Ramos (cell line): ENCODE data around the gene NHSL2.
"Not testable (repeated sequence)": the region's sequence is repeated elsewhere in the genome, so short reads cannot be mapped to it uniquely, and the experiment has no call there.

Source experiments
- in situ Hi-C: fragments of 300-500 bp; cut with MboI; formaldehyde crosslinking; loops from one replicate; pipeline ENCODE4 v1.14.3; 2022; ENCODE audit warnings: low sequenced_read_pairs; ENCODE audit not compliant: unreplicated experiment

The NHSL2 gene

DNA sequence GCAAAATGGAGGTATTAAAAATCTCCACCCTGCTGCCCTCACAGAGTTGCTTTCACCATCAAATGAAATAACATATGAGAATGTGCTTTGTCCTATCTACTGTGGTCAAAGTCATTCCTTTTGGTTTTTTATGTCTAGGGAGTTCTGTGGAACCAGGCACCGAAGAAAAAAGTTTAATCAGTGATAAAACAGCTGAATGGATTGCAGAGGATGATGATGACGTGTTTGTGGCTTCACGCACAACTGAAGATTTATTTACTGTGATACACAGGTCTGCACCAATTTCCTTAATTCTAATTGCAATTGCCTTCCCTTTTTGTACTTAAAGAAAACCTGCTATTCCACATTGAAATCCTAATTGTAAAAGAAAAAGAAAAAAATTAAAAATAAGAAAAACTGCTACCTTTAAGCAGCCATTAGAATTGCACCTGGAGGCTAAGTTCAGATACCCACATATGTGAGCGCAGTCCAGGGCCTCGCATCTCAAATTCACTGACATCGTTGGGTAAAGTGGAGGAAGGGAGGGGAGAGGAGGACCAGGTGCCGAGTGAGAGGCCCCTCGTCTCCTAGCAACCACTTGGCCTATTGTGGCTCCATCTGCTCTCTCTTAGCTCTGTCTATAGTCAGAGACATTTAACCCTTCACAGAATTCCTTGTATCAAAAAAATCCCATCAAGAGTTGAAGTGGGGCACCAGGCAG is 231.6 kb downstream of the NHSL2 start:
- in situ Hi-C loops, result no loop called here

DNA sequence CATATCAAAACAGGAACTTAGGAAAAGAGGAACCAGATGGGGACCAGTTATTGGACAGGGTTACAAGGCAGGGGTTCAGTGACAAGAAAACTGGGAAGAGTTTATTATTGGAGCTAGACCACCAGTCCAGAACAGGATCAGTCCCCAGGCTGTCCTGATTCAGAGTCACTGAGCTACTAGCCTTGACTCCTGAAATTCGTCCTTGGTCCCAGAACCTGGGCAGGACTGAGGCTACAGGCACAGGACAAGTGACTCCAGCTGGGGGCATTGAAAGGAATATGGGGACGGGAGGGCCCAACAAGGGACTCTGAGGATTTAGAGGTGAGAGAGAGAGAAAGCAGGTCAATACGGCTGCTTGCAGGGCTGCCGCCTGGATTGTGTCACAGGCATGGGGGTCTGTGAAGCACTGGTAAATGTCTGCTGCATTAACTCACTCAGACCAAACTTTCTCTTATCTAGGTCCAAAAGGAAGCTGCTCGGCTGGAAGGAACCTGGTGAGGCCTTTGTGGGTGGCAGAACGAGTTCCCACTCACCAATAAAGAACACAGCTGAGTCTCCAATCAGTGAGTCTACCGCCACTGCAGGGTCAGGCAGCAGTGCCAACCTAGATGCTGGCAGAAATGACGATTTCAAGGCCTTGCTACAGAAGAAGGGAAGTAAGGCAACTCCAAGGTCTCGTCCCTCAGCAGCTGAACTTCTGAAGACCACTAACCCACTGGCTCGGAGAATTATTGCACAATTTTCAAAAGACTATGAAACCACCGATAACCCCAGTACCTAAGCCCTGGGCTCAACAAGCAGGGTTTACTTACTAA is 232.4 kb downstream of the NHSL2 start:
- in situ Hi-C loops, result no loop called here

DNA sequence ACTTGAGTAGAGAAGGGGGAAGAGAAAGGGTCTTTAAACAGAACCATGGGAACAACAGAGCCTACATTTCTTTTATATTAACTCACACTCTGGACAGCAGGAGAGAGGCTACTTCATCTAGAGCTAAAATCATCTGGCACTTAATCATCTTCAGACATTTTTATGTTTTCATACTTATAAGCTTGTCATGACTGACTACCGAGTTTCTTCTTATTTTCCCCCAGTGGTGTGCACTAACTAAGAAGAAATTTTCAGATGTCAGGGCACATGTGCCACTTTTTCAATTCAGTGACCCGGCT is 232.9 kb downstream of the NHSL2 start:
- in situ Hi-C loops, result no loop called here

DNA sequence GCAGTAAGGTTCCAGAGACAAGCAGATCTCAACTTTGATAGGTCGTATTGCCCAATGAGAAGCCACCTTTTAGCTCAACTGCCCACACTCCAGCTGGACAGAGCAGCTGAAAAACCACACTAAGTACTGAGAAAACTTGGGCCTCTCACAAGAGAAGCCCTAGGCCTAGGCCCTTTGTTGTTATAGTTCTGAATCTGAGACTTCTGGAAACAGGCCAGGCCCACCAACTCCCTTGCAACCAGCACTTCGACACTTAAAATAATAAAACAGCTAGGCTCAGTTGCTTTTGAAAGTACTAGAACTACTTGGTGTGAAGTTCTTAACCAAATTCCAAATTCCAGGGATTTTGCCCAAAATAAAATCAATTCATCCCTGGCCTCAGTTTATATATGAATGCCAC is 234.5 kb downstream of the NHSL2 start:
- in situ Hi-C loops, result no loop called here

DNA sequence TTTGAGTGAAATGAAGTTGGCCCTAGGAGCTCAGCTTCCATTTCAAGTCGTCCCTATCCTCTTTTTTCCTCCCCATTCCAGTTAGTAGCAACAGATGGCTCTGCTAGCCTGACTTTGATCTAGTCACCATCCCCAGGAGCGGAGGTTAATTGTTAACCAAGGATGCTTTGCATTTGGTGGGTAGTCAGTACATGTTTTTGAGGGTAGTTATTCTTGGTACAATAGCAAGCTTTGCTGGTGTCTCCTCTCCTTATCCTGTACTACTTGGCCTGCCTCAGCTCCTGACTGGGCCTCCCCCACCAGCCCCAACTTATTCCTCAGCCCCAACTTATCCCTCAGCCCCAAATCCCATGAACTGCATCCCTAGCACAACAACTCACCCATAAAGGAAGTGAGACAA is 235.9 kb downstream of the NHSL2 start:
- in situ Hi-C loops, result no loop called here

DNA sequence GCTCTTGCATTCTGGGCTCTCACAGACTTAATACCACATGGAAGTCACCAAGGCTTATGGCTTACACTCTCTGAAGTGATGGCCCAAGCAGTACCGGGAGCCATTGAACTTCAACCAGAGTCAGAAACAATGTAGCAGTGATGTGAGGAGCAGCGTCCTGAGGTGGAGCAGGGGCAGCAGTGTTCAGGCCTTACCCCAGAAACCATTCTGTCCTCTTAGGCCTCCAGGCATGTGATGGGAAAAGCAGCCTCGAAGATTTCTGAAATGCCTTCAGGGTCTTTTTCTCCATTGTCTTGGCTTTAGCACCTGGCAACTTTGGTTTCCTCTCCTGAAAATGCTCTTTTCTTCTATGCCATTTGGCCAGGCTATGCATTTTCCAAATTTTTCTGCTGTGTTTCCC is 248.1 kb downstream of the NHSL2 start:
- in situ Hi-C loops, result no loop called here

DNA sequence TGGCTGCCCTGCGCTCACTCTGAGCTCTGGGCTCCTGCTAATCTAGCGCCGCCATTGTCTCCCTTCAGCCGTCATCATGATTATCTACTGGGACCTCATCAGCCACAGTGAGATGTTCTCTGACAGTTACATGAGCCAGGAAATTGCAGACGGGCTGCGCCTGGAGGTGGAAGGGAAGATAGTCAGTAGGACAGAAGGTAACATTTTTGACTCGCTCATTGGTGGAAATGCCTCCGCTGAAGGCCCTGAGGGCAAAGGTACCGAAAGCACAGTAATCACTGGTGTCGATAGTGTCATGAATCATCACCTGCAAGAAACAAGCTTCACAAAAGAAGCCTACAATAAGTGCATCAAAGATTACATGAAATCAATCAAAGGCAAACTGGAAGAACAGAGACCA is 249.1 kb downstream of the NHSL2 start:
- in situ Hi-C loops, result no loop called here

DNA sequence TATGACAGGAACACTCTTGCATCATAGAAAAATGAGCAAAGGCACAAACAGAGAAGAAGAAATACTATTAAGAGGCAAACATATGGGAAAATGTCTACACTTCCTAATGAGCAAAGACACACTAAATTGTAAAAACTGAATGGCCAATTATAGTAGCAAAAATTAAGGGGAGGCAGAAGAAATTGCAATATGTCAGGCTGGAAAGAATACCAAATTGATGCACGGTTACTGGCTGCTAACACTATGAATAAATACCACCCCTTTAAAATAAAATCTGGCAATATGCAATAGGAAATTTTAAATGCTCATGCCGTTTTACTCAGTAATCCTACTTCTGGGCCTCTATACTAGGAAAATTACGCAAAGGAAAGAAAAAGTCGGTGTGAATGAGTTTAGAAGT is 254.9 kb downstream of the NHSL2 start:
- in situ Hi-C loops, result no loop called here

DNA sequence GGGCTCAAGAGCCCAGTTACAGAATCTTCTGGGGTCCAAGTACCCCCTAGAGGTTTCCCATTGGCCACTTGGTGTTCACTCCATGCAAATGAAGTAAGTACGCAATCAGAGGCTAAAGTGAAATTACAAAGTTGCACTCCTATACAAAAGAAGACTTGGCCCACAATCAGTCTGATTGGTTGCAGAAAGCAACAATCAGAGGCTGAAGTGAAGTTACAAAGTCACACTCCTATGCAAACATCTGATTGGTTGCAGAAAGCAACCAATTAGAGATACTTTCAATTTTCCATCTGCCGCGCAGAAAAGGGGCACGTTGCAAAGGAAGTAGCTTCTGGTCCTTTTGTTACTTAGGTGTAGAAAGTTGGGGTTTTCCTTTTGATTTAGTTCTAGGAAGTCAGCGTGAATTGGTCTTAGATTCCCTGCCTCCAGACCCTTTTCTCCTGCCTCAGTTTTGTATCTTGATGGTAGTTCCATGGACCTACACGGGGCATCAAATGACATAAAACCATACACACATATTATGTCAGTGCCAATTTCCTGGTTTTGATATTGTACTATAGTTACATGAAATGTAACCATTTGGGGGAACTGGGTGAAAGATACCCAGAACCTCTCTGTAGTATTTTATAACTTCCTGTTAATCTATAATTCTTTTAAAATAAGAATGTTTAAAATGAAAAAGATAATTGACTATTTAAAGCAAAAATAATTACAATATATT is 258.5 kb downstream of the NHSL2 start:
- in situ Hi-C loops, result no loop called here

DNA sequence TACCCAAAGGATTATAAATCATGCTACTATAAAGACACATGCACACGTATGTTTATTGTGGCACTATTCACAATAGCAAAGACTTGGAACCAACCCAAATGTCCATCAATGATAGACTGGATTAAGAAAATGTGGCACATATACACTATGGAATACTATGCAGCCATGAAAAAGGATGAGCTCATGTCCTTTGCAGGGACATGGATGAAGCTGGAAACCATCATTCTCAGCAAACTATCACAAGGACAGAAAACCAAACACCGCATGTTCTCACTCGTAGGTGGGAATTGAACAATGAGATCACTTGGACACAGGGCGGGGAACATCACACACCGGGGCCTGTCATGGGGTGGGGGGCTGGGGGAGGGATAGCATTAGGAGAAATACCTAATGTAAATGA is 265.6 kb downstream of the NHSL2 start:
- in situ Hi-C loops, result not testable (repeated sequence)

DNA sequence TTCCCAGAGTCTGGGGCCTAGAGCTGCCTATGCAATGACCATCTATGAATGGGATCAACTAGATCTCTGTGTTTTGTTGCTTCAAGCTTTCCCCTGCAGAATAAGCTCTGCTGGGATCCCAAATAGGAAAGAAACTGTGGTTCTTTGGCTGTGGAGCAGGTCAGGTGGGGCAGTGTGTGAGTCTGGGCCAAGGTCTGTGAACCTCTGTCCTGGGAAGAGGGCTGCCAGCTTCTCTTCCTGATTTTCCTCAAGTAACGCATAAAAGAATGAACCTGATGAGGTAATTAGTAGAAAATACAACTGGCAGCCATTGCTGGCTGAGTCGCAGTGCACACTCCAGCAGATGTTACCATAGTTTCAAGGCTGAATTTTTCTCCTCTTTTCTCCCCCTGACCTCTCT is 266.3 kb downstream of the NHSL2 start:
- in situ Hi-C loops, result no loop called here

DNA sequence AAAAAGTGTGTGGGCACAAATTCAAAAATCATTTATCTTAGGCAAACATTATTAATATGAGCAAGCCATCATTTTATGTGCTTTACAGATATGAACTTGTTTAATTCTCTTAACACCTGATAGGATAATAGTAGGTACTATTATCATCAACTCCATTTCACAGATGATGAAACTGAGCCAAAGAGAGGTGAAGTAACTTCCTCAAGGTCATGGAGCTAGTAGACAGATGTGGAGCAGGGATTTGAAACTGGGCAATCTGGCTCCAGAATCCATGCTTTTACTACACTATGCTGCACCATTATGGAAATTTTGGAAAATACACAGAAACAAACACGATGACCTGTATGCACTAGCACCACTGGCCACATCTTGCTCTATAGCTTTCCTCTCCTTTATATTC is 269.9 kb downstream of the NHSL2 start:
- in situ Hi-C loops, result no loop called here

DNA sequence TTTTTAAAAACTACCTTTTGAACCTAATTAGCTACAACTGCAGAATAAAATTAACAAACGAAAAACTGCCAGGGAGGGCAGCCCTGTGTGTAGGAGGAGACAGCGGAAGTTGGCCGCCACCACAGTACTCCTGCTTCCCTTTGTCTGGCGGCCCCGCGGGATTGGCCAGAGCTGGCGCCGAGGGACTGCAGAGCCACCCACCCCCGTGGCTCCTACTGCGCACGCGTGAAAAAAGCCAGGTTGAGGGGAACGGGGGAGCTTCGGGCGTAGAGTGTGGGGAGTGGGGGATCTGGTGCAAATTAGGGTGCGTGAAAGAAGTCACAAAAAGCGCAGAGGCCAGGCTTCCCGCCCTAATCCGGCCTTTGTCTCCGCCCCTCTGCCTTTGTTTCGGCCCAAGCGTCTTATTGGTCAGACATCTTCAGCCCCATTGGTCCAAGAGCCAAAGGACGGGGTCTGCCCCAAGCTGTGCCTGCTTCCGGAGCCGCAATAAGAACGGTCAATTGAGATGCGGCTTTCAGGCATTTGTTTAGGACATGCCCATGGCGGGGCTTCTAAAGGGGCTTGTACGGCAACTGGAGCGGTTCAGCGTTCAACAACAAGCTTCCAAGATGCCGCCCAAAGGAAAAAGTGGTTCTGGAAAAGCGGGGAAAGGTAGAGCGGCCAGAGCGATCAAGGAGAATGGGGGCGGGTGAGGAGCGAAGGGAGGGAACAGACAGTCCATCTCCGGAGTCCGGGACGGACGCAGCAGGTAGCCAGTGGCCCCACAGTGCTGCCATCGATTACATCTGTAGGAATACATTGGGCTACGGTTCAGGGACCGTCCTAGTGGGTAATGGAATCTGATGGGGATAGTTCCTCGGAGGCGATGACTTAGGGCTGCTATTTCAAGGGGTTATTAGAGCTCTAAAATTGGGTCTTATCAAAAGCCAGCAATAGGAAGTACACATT is 270.8 kb downstream of the NHSL2 start, which contains the start of gene PIN4:
TSS of gene PIN4 (plus strand) at position 580 of the 948 bp plus-strand sequence. CDS start at position 609, 29 bp downstream.
- in situ Hi-C loops, result no loop called here

DNA sequence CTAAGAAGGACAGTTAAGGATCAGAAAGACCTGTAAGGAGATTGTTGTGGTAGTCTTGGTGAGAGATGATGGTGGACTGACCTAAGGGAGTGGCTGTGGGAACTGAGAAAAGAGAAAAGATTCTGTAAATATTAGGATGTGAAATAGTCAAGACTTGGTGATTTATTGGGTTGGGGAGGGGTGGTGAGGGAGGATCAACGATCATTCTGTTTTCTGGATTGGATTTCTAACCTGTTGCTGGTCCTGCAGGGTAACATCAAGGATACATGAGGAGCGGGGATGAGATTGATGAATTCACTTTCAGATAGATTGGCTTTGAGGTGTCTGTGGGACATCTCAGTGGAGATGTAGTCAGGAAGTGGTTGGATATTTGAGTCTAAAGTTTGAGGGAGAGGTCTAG is 272.3 kb downstream of the NHSL2 start:
- in situ Hi-C loops, result no loop called here

DNA sequence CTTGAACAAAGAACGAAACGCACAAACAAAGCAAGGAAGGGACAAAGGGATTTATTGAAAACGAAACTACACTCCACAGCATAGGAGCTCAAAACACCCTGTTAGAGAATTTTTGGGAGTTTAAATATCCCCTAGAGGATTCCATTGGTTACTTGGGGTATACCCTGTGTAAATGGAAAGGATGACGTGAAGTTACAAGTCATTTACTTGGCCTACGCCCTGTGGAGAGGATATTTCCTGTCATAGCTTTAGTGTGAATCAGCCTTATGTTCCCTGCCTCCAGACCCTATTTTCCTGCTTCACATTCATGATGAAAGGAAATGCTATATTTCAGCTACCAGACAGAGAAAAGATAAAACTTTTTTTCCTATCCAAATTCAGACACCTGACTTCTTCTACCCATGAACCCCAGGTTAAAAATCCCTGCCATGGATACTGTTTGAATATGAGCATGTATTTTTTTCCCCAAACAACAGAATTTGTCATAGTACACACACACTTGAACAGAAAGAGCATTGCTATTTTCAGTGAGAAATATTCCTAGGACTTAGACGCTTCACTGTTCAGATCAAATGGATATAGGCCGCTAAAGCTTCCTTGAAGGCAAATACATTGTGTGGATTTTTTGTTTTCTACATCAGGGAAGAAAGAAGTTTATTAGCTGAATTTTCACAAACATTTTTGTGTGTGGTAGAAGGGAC is 291.3 kb downstream of the NHSL2 start:
- in situ Hi-C loops, result no loop called here
